H1 (cell line): ENCODE measurements around the gene CXCL11. TPM values are rescaled to one million over a fixed set of nuclear protein-coding genes. Genes with fewer than 3 reads are reported as not detected.

Experiments
- CBX8 ChIP-seq: fragments of 300-800, 300-1000 bp; sonication (generic); IDR thresholded peaks from 2 replicates; pipeline ENCODE4 v1.7.1; 2016; ENCODE audit warnings: low read depth, low read length, borderline replicate concordance
- CHD1 ChIP-seq: IDR thresholded peaks from 2 replicates; pipeline ENCODE4 v1.6.1; 2012; ENCODE audit warnings: low read depth, low read length, improper control_type of control experiment
- SIRT6 ChIP-seq: IDR thresholded peaks from one replicate; pipeline ENCODE4 v1.7.1; 2012; ENCODE audit warnings: low read length, inconsistent platforms
- SP4 ChIP-seq: IDR thresholded peaks from 2 replicates; pipeline ENCODE4 v1.6.1; 2012; ENCODE audit warnings: low read length, inconsistent platforms
- SUZ12 ChIP-seq: fragments of 200-600 bp; sonication (generic); IDR thresholded peaks from 2 replicates; pipeline ENCODE4 v1.6.1; 2012; ENCODE audit warnings: mild to moderate bottlenecking, inconsistent platforms, low read length, moderate library complexity, mixed read lengths
- TEAD4 ChIP-seq: IDR thresholded peaks from 2 replicates; pipeline ENCODE4 v1.6.1; 2012; ENCODE audit warnings: low read depth, low read length, inconsistent platforms, mixed read lengths
- polyA plus RNA-seq, 7 experiments: library from polyadenylated mRNA; depleted of rRNA in 3 of 7; stranded (reverse) in 5 of 7; unstranded in 2 of 7; fragments of >200 nt in 5 of 7; fragments of 200-250 nt in 2 of 7; gene quantifications; 1 replicate in 5 of 7; 2 replicates in 1 of 7; 4 replicates in 1 of 7; pipeline versions ENCODE4 v1.2.1 to v1.2.3, GENCODE V29; 2011 to 2013; ENCODE audit warnings: missing spikeins in 2 of 7, mixed read lengths in 2 of 7
- total RNA-seq: library from RNA; stranded (reverse); fragmentation: NEBNext Ultra II Directional; extraction: Animal tissue kit (Norgen Biotek cat#: 25700); gene quantifications from 2 replicates; pipeline ENCODE4 v1.2.1, GENCODE V29; 2021

The CXCL11 gene
- total and polyA plus RNA-seq, 2 of the 8 experiments (the other 6 are each of a cell fraction or from before 2014, with no cell fraction given), result 0.18 TPM; not detected in 1

GRCh38 chr4:76074993-76075600 lies 39.2 kb upstream of the CXCL11 start (continued):
- TF ChIP-seq CBX8 (no peak), TEAD4 (no peak), SUZ12 (no peak), CHD1 (no peak), SIRT6 (no peak), SP4 (no peak)
